MM.1S (cell line): ENCODE data around the gene ENC1.

Source experiments
- DNase-seq: peaks from one replicate; pipeline ENCODE4 v3.0.0-alpha.2; 2015
- H2AFZ ChIP-seq: fragments of 300-600 bp; sonication (generic); 2 replicates; pipeline ENCODE4 v1.6.0; 2016; ENCODE audit warnings: antibody characterized with exemption, low read length
- H3F3A ChIP-seq: fragments of 300-600 bp; sonication (generic); 2 replicates; pipeline ENCODE4 v1.6.1; 2016; ENCODE audit warnings: mild to moderate bottlenecking, antibody characterized with exemption, low read length, moderate library complexity, mixed read lengths; ENCODE audit not compliant: insufficient read depth
- H3K27ac ChIP-seq: fragments of 300-600 bp; sonication (generic); 2 replicates; pipeline ENCODE4 v1.5.1; 2016; ENCODE audit warnings: mild to moderate bottlenecking, low read length
- H3K27me3 ChIP-seq: fragments of 300-600 bp; sonication (generic); replicated peaks from 2 replicates; pipeline ENCODE4 v1.6.0; 2016; ENCODE audit warnings: low read length; ENCODE audit not compliant: insufficient read depth
- H3K36me3 ChIP-seq: fragments of 300-600 bp; sonication (generic); replicated peaks from 2 replicates; pipeline ENCODE4 v1.6.1; 2016; ENCODE audit warnings: mild to moderate bottlenecking, low read length, mixed read lengths; ENCODE audit not compliant: insufficient read depth
- H3K4me1 ChIP-seq: fragments of 300-600 bp; sonication (generic); 2 replicates; pipeline ENCODE4 v1.6.1; 2016; ENCODE audit warnings: low read length, mixed read lengths
- H3K4me2 ChIP-seq: fragments of 300-600 bp; sonication (generic); 2 replicates; pipeline ENCODE4 v1.6.0; 2016; ENCODE audit warnings: low read depth, low read length
- H3K4me3 ChIP-seq: fragments of 300-600 bp; sonication (generic); 2 replicates; pipeline ENCODE4 v1.5.1; 2016; ENCODE audit warnings: low read length, mixed read lengths
- H3K79me2 ChIP-seq: fragments of 300-600 bp; sonication (generic); 2 replicates; pipeline ENCODE4 v1.6.1; 2016; ENCODE audit warnings: mixed run types, low read length, mixed read lengths
- H3K9ac ChIP-seq: fragments of 300-600 bp; sonication (generic); 2 replicates; pipeline ENCODE4 v1.6.1; 2016; ENCODE audit warnings: low read length, mixed read lengths
- H3K9me2 ChIP-seq: fragments of 300-600 bp; sonication (generic); replicated peaks from 2 replicates; pipeline ENCODE4 v1.6.1; 2016; ENCODE audit warnings: mild to moderate bottlenecking, low read length, mixed read lengths; ENCODE audit not compliant: insufficient read depth
- H3K9me3 ChIP-seq: fragments of 300-600 bp; sonication (generic); replicated peaks from 2 replicates; pipeline ENCODE4 v1.6.1; 2016; ENCODE audit warnings: mild to moderate bottlenecking, low read length, mixed read lengths; ENCODE audit not compliant: insufficient read depth
- H4K20me1 ChIP-seq: fragments of 300-600 bp; sonication (generic); 2 replicates; pipeline ENCODE4 v1.6.1; 2016; ENCODE audit warnings: mild to moderate bottlenecking, low read length, moderate library complexity, mixed read lengths; ENCODE audit not compliant: insufficient read depth
- CTCF ChIP-seq: fragments of 300-600 bp; sonication (generic); IDR thresholded peaks from 2 replicates; pipeline ENCODE4 v1.5.1; 2016; ENCODE audit warnings: antibody characterized with exemption, low read length, mixed read lengths
- EZH2 ChIP-seq: fragments of 300-600 bp; sonication (generic); optimal IDR thresholded peaks from 2 replicates; pipeline ENCODE3; 2017; ENCODE audit warnings: low read depth, mild to moderate bottlenecking, antibody characterized with exemption, low read length, mixed read lengths
- EZH2phosphoT487 ChIP-seq: fragments of 300-600 bp; sonication (generic); IDR thresholded peaks from 2 replicates; pipeline ENCODE4 v1.6.1; 2018; ENCODE audit warnings: antibody characterized with exemption, low read length

ENC1 gene

GRCh38 chr5:74587300-74587699 is 53.2 kb downstream of the ENC1 start:
- no peaks in the 10 kb centered on the region for H3K9me3 ChIP-seq
- no peak overlapping the region for H3K4me2 ChIP-seq
- no peaks in the 10 kb centered on the region for H4K20me1 ChIP-seq
- no peak overlapping the region for H3K9ac ChIP-seq
- H3K27ac ChIP-seq: no peak overlapping the region
- H3K36me3 ChIP-seq: no peaks in the 10 kb centered on the region
- no peak for TF ChIP-seq CTCF
- TF ChIP-seq EZH2phosphoT487: no peak
- no peak for TF ChIP-seq EZH2
- no peaks in the 10 kb centered on the region for H3K79me2 ChIP-seq
- no peaks in the 10 kb centered on the region for H3F3A ChIP-seq
- no peak overlapping the region for H3K4me3 ChIP-seq
- H3K9me2 ChIP-seq: no peaks in the 10 kb centered on the region
- H2AFZ ChIP-seq: no peak overlapping the region
- no peak for DNase-seq
- H3K27me3 ChIP-seq: no peaks in the 10 kb centered on the region
- no peaks in the 10 kb centered on the region for H3K4me1 ChIP-seq

- Histone ChIP-seq H2AFZ (no peak overlapping the region), H3K4me2 (no peak overlapping the region), H3K9me2 (no peaks in the 10 kb centered on the region), H3K79me2 (no peaks in the 10 kb centered on the region), H3K4me3 (no peak overlapping the region), H3K27ac (no peak overlapping the region), H3K9me3 (no peaks in the 10 kb centered on the region), H4K20me1 (no peaks in the 10 kb centered on the region), H3F3A (no peaks in the 10 kb centered on the region), H3K4me1 (no peaks in the 10 kb centered on the region), H3K9ac (no peak overlapping the region), H3K36me3 (no peaks in the 10 kb centered on the region), H3K27me3 (no peaks in the 10 kb centered on the region)
- DNase-seq: no peak
- TF ChIP-seq EZH2phosphoT487: no peak
- no peak for TF ChIP-seq CTCF
- TF ChIP-seq EZH2: no peak
These were observed 53.7 kb downstream of the ENC1 start for GRCh38 chr5:74586856-74587255.

- no peaks in the 10 kb centered on the region for H3K36me3 ChIP-seq
- no peak for TF ChIP-seq EZH2phosphoT487
- no peak for TF ChIP-seq EZH2
- TF ChIP-seq CTCF: no peak
- no peak overlapping the region for H3K4me2 ChIP-seq
- DNase-seq: no peak
- no peaks in the 10 kb centered on the region for H3K27me3 ChIP-seq
- H3K79me2 ChIP-seq: no peaks in the 10 kb centered on the region
- H3F3A ChIP-seq: peaks cover 3% of the 10 kb centered on the region; the same call in 1 of the 2 replicates
- no peak overlapping the region for H3K9ac ChIP-seq
- no peaks in the 10 kb centered on the region for H3K9me2 ChIP-seq
- no peak overlapping the region for H2AFZ ChIP-seq
- peaks cover 5% of the 10 kb centered on the region for H3K4me1 ChIP-seq
- no peaks in the 10 kb centered on the region for H4K20me1 ChIP-seq
- no peaks in the 10 kb centered on the region for H3K9me3 ChIP-seq
- no peak overlapping the region for H3K27ac ChIP-seq
- no peak overlapping the region for H3K4me3 ChIP-seq
These were observed 57.7 kb downstream of the ENC1 start for GRCh38 chr5:74582853-74583252.
